Prostate gland (tissue), 2 donors: ENCODE results near the gene C5orf24. TPM values are rescaled to one million over a fixed set of nuclear protein-coding genes. Genes with fewer than 3 reads are reported as not detected.
A peak's percentile ranks its signal among the peaks of the same experiment; 100 is the strongest.

Experiments
- DNase-seq: peaks from one replicate; pipeline ENCODE4 v3.0.0-alpha.2; 2019; ENCODE audit warnings: low spot score
- H3K27ac ChIP-seq, 2 donors: fragments of 200-600 bp; sonication (generic); 2 replicates each; pipeline ENCODE4 v1.5.1; 2017 to 2019
- H3K27me3 ChIP-seq: fragments of 200-600 bp; sonication (generic); replicated peaks from 2 replicates; pipeline ENCODE4 v1.5.1; 2019; ENCODE audit not compliant: insufficient read depth
- H3K36me3 ChIP-seq, 2 donors: fragments of 200-600 bp; sonication (generic); 1 replicate in 1 of 2; 2 replicates in 1 of 2; pipeline versions ENCODE4 v1.5.1 to v1.8.1; 2017 to 2019
- H3K4me1 ChIP-seq: fragments of 200-600 bp; sonication (generic); replicated peaks from 2 replicates; pipeline ENCODE4 v1.5.1; 2019
- H3K4me3 ChIP-seq, 2 donors: fragments of 200-600 bp; sonication (generic); 2 replicates each; pipeline ENCODE4 v1.5.1; 2017 to 2019
- H3K9me3 ChIP-seq: fragments of 200-600 bp; sonication (generic); 2 replicates; pipeline ENCODE4 v1.5.1; 2017
- POLR2A ChIP-seq: fragments of 450-650 bp; IDR thresholded peaks from one replicate; pipeline ENCODE4 v1.6.1; 2016; ENCODE audit warnings: antibody characterized with exemption, mild to moderate bottlenecking
- POLR2AphosphoS5 ChIP-seq: sonication (generic); formaldehyde crosslinking; IDR thresholded peaks from one replicate; pipeline ENCODE4 v1.6.1; 2017; ENCODE audit warnings: antibody characterized with exemption
- WGBS: methylation state at CpG from one replicate; pipeline ENCODE4 v1.1.5; 2018; 5-methylcytosine and 5-hydroxymethylcytosine counted together
- intact Hi-C: fragments of 100-400 bp; cut with DNase I; formaldehyde crosslinking; loops from one replicate; pipeline ENCODE4 v1.14.2; 2022
- total RNA-seq, 2 donors: library from RNA; depleted of rRNA; stranded (reverse); fragments of >200 nt; gene quantifications; one replicate each; pipeline ENCODE4 v1.1.0, GENCODE V29; 2016
- TF ChIP-seq, protein P1 (sequence below), 4 experiments: fragments of 200-600 bp in 2 of 4; fragments of 450-650 bp in 2 of 4; sonication (generic) in 2 of 4; IDR thresholded peaks; 1 replicate in 3 of 4; 2 replicates in 1 of 4; pipeline ENCODE4 v1.5.1; 2016 to 2019; ENCODE audit warnings: antibody characterized with exemption in 4 of 4, mild to moderate bottlenecking in 2 of 4, moderate library complexity in 2 of 4

The C5orf24 gene
- total RNA-seq, 2 donors from 2014 or later: 30.4 to 39.5 TPM

GRCh38 chr5:134905246-134905996 lies 59.7 kb downstream of the C5orf24 start:
- Histone ChIP-seq H3K27me3 (no peaks in the 10 kb centered on the region), H3K4me3 (peak overlapping the region; percentile 85 to 87), H3K4me1 (no peaks in the 10 kb centered on the region), H3K36me3 (no peaks in the 10 kb centered on the region), H3K9me3 (no peaks in the 10 kb centered on the region), H3K27ac (peak overlapping the region; percentile 93 to 95)
- no peak for TF ChIP-seq POLR2AphosphoS5
- no peak for TF ChIP-seq POLR2A
- TF ChIP-seq, protein P1, sequence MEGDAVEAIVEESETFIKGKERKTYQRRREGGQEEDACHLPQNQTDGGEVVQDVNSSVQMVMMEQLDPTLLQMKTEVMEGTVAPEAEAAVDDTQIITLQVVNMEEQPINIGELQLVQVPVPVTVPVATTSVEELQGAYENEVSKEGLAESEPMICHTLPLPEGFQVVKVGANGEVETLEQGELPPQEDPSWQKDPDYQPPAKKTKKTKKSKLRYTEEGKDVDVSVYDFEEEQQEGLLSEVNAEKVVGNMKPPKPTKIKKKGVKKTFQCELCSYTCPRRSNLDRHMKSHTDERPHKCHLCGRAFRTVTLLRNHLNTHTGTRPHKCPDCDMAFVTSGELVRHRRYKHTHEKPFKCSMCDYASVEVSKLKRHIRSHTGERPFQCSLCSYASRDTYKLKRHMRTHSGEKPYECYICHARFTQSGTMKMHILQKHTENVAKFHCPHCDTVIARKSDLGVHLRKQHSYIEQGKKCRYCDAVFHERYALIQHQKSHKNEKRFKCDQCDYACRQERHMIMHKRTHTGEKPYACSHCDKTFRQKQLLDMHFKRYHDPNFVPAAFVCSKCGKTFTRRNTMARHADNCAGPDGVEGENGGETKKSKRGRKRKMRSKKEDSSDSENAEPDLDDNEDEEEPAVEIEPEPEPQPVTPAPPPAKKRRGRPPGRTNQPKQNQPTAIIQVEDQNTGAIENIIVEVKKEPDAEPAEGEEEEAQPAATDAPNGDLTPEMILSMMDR (IDR thresholded peaks at IDR 0.05): peak; percentile 50 to 80 (median 78)
- intact Hi-C loops: loop anchor here (2.0 to 10.0 kb wide), 5 partner anchors 31 to 287 kb away; partner anchors contain the start of genes C5orf24, CAMLG and TXNDC15
- peak; percentile 43 for DNase-seq
- under 1% methylated on average over 54 of the region's 54 CpGs for WGBS

DNA sequence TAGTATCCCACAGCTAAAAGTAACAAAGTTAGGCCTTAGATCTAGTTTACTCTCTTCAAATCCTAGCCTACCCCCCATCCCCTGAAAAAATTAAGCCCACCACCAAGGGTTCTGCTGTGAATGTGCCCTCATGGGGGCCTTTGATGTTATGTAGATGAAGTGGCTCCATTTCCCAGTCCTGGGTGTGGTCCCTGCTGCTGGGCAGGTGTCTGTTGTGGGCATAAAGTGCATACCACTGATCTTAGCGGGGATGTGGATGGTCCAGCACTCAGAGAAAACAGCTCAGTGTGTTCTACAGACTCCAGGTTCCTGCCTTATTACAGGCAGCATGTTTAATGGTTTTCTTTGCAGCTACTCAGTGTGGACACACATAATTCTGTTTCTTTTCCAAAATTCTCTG lies 61.0 kb downstream of the C5orf24 start:
- Histone ChIP-seq H3K4me1 (no peaks in the 10 kb centered on the region), H3K9me3 (no peaks in the 10 kb centered on the region), H3K27ac (no peak overlapping the region), H3K36me3 (no peaks in the 10 kb centered on the region), H3K4me3 (no peak overlapping the region), H3K27me3 (no peaks in the 10 kb centered on the region)
- TF ChIP-seq, protein P1 (IDR thresholded peaks at IDR 0.05): no peak
- TF ChIP-seq POLR2AphosphoS5 (no peak), POLR2A (no peak)
- intact Hi-C loops: loop anchor here (5.0 to 10.0 kb wide), 3 partner anchors 60 to 285 kb away; partner anchors contain the start of gene C5orf24
- 90% methylated on average over 1 of the region's 1 CpG for WGBS
- DNase-seq: no peak

Other genes with a start within 250 kb of the C5orf24 start
- gene SAR1B, start 213.1 kb upstream of the C5orf24 start, total RNA-seq: 10 to 100 TPM; 32.8 to 70.8 TPM
- gene SEC24A, start 197.2 kb upstream of the C5orf24 start, total RNA-seq: 10 to 100 TPM; 15.5 to 20.0 TPM
- gene CAMLG, start 107.4 kb upstream of the C5orf24 start, total RNA-seq: 10 to 100 TPM; 26.4 to 31.3 TPM
- 10 to 100 TPM; 25.9 to 28.2 TPM for gene DDX46, start 87.2 kb upstream of the C5orf24 start, total RNA-seq
- 100 to 1,000 TPM in 1 of 2 donors, 10 to 100 TPM in 1; 76.1 to 132 TPM for gene TXNDC15, start 28.4 kb downstream of the C5orf24 start, total RNA-seq
- 1 to 10 TPM; 7.4 to 9.4 TPM for gene PCBD2, start 59.2 kb downstream of the C5orf24 start, total RNA-seq
- gene CATSPER3, start 121.9 kb downstream of the C5orf24 start, total RNA-seq: 1 to 10 TPM in 1 of 2 donors, not detected in 1; 3.2 TPM
- gene PITX1, start 188.3 kb downstream of the C5orf24 start, total RNA-seq: 10 to 100 TPM in 1 of 2 donors, 1 to 10 TPM in 1; 6.8 to 50.6 TPM